GM19193 (cell line): Measurements from ENCODE around the gene USP30.
A peak's percentile ranks its signal among the peaks of the same experiment; 100 is the strongest.

Experiments used
- POLR2A ChIP-seq: IDR thresholded peaks from 4 replicates; pipeline ENCODE4 v1.6.1; 2011; ENCODE audit not compliant: insufficient read depth, insufficient read length; ENCODE audit errors: extremely low read depth

USP30 gene

DNA sequence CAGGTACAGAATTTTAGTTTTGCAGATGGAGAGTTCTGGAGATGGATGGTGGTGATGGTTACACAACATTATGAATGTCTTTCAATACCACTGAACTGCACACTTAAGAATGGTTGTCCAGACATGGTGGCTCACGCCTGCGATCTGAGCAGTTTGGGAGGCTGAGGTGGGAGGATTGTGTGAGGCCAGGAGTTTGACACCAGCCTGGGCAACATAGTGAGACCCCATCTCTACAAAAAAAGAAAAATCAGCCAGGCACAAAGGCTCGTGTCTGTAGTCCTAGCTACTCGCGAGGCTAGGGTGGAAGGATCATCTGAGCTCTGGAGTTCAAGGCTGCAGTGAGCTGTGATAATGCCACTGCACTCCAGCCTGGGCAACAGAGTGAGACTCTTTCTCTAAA lies 8.1 kb upstream of the USP30 start:
- no peak for TF ChIP-seq POLR2A

DNA sequence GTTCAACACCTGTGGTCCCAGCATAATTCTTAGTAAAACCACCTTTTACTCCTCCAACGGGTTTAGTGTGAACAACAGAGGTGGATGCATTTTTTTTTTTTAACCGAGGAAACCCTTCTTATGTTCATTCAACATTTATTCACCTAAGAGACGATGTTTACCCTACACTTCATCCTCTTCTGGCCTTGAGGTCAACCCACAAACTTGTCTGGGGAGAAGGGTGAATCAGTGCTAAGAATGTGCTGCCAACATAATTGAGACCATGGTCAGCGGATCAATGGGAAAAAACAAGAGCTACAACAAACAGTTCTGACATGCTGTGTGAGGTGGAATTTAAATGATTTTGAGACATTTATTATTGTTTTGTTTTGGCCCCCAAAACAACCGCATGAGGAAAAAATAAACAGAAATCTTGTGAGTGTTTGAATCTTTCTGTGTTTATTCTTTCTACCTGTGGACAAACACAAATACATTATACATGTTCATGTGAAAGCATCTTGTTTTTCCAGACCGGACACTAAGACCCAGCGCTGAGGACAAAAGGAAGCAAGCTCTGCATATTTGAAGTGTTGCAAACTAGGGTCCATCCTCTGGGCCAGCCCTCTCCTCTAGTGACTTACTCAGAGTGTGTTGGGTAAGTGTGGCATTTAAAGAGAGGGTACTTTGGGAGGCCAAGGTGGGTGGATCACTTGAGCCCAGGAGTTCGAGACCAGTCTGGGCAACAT lies 5.1 kb upstream of the USP30 start:
- TF ChIP-seq POLR2A = no peak

DNA sequence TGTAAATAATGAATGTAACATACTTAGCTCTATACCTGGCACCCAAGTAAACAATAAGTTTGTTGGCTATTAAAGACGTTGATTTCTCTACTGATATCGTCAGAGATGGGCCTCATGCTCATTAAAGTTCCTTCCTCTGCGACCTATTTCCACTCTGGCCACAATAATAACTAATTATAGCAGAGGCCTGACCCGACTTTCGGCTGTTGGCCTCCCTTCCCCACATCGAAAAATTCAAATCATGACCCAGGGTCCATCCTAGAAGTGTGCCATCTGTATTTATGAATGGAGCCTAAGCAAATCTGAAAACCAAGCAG lies 321 bp upstream of the USP30 start:
- TF ChIP-seq POLR2A = no peak

DNA sequence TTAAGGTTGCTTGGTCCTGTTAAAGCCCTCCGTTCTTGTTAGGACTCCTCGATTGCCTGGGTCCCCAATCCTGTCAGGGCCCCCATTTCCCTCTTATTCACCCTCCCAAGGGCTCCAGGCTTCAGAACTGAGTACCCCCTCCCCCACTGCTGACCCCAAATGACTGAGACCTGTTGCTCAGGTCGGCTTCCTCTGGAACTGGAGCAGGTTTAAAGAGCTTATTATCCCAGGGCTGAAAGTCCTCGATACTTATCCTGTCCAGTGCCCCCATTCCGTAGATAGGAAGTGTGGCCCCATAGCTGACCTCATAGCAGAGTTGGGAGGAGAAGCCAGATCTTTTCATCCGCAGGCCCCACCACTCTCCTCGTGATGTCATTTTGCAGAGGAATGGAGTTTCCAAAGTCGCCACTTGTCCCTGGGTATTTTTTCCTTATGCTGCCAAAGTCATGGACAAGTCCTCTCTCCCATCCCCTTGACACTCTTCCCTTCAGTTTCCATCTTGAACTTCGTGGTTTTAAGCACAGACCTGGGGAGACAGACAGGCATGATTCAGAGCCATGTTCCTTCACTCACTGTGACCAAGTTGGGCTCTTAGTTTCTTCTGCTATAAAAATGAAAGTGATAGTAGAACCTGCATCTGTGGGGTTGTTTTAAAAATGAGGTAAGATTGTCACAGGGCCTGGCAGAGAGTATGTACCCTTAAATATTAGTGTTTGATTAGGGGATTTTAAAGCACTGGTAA lies 1.2 kb downstream of the USP30 start:
- peak; percentile 33 for TF ChIP-seq POLR2A

- TF ChIP-seq POLR2A = no peak
These were observed 2.1 kb downstream of the USP30 start for GRCh38 chr12:109054520-109054919.

GRCh38 chr12:109056891-109057290 lies 4.5 kb downstream of the USP30 start:
- TF ChIP-seq POLR2A = no peak

- TF ChIP-seq POLR2A = no peak
These were observed 5.0 kb downstream of the USP30 start for GRCh38 chr12:109057376-109057775.

- TF ChIP-seq POLR2A = no peak
These were observed 6.4 kb downstream of the USP30 start for GRCh38 chr12:109058773-109059172.

- TF ChIP-seq POLR2A = no peak
These were observed 11.8 kb downstream of the USP30 start for GRCh38 chr12:109064143-109064542.

GRCh38 chr12:109065154-109065852 lies 12.9 kb downstream of the USP30 start:
- no peak for TF ChIP-seq POLR2A

GRCh38 chr12:109065853-109066193 lies 13.4 kb downstream of the USP30 start:
- no peak for TF ChIP-seq POLR2A

GRCh38 chr12:109069307-109070271 lies 17.2 kb downstream of the USP30 start:
- no peak for TF ChIP-seq POLR2A

- TF ChIP-seq POLR2A = no peak
These were observed 22.5 kb downstream of the USP30 start for GRCh38 chr12:109074866-109075265.

GRCh38 chr12:109082751-109083150 lies 30.4 kb downstream of the USP30 start:
- TF ChIP-seq POLR2A = no peak

GRCh38 chr12:109084425-109084824 lies 32.0 kb downstream of the USP30 start:
- TF ChIP-seq POLR2A = no peak

DNA sequence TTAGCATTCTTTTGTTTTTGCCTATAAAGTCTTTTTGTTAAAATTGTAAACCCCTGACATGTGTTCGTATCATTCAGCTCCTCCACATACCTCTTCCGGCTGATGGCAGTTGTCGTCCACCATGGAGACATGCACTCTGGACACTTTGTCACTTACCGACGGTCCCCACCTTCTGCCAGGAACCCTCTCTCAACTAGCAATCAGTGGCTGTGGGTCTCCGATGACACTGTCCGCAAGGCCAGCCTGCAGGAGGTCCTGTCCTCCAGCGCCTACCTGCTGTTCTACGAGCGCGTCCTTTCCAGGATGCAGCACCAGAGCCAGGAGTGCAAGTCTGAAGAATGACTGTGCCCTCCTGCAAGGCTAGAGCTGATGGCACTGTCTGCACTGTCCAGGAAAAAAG lies 33.2 kb downstream of the USP30 start:
- TF ChIP-seq POLR2A = no peak

- TF ChIP-seq POLR2A = no peak
These were observed 34.9 kb downstream of the USP30 start for GRCh38 chr12:109087250-109087649.
